ENCODE data around the gene SLC12A9.

GRCh38 chr7:100867040-100867775 is 14.7 kb downstream of the SLC12A9 start, which contains the start of gene TRIP6:
- TF ChIP-seq GTF2F1 (IDR thresholded peaks at IDR 0.05; ENCODE audit: borderline replicate concordance, low read depth, low read length) (no peak), POLR2A (IDR thresholded peaks at IDR 0.05; ENCODE audit: control extremely low read depth in 1 of 2, low read depth in 2 of 2, low read length in 2 of 2) (peak in 1 of 2 experiments; percentile 73; a peak in 2 of 3 replicates), EZH2 (IDR thresholded peaks at IDR 0.05; ENCODE audit: low read depth, low read length, severe bottlenecking) (no peak), POLR2AphosphoS5 (IDR thresholded peaks at IDR 0.05; ENCODE audit: low read depth, low read length) (peak; percentile 60)
